ENCODE measurements around the gene RASSF7. TPM values are rescaled to one million over a fixed set of nuclear protein-coding genes. Genes with fewer than 3 reads are reported as not detected.

The RASSF7 gene
- total and polyA plus RNA-seq, 10 of the 15 experiments (the other 5 are each of a cell fraction or from before 2014, with no cell fraction given) = 0.39 to 29.7 (median 13.2) TPM

GRCh38 chr11:536841-537621, 23.7 kb upstream of the RASSF7 start, which contains the start of gene LRRC56 (continued):
- TF ChIP-seq USF1 (IDR thresholded peaks at IDR 0.05; ENCODE audit: borderline replicate concordance, extremely low read length, insufficient read depth, low read depth, low read length) = peak; percentile 86
- no peak for TF ChIP-seq SREBF1 (IDR thresholded peaks at IDR 0.05; ENCODE audit: low read length)
- TF ChIP-seq IRF3 (IDR thresholded peaks at IDR 0.05) = peak; percentile 8; the same call in 1 of the 2 replicates
- peak; percentile 42; the same call in 1 of the 2 replicates for TF ChIP-seq RUNX3 (IDR thresholded peaks at IDR 0.05; ENCODE audit: low read length)
- peak; percentile 9; the same call in 1 of the 2 replicates for TF ChIP-seq NKRF (conservative IDR thresholded peaks at IDR 0.05)

All from GM12878 (cell line).